Esophagus muscularis mucosa (tissue), 4 donors: ENCODE measurements around the gene SLCO3A1. TPM values are rescaled to one million over a fixed set of nuclear protein-coding genes. Genes with fewer than 3 reads are reported as not detected.

Experiments
- DNase-seq: peaks from one replicate; pipeline ENCODE4 v3.0.0-alpha.2; 2017; ENCODE audit errors: extremely low spot score
- H3K27ac ChIP-seq, 4 donors: fragments of 200-600 bp; sonication (generic); replicated peaks in 1 of 4; 1 replicate in 3 of 4; 2 replicates in 1 of 4; pipeline ENCODE4 v1.5.1; 2016 to 2019; ENCODE audit warnings: mild to moderate bottlenecking in 1 of 4
- H3K27me3 ChIP-seq, 4 donors: fragments of 200-600 bp; sonication (generic); one replicate each; pipeline versions ENCODE4 v1.5.1 to v1.6.0; 2016 to 2019
- H3K36me3 ChIP-seq, 4 donors: fragments of 200-600 bp; sonication (generic); one replicate each; pipeline ENCODE4 v1.5.1; 2016 to 2019
- H3K4me1 ChIP-seq, 4 donors: fragments of 200-600 bp; sonication (generic); one replicate each; pipeline ENCODE4 v1.5.1; 2016 to 2019
- H3K4me3 ChIP-seq, 4 donors: fragments of 200-600 bp; sonication (generic); 1 replicate in 2 of 4; 2 replicates in 2 of 4; pipeline ENCODE4 v1.5.1; 2016 to 2019; ENCODE audit warnings: mild to moderate bottlenecking in 4 of 4, moderate library complexity in 1 of 4
- H3K9me3 ChIP-seq, 4 donors: fragments of 200-600 bp; sonication (generic); 1 replicate in 3 of 4; 2 replicates in 1 of 4; pipeline ENCODE4 v1.5.1; 2016 to 2019
- CTCF ChIP-seq, 3 experiments: fragments of 200-600 bp in 2 of 3; fragments of 450-650 bp in 1 of 3; sonication (generic) in 2 of 3; IDR thresholded peaks; one replicate each; pipeline ENCODE4 v1.5.1; 2017 to 2019; ENCODE audit warnings: antibody characterized with exemption in 3 of 3, mild to moderate bottlenecking in 2 of 3, moderate library complexity in 1 of 3
- EP300 ChIP-seq: sonication (generic); formaldehyde crosslinking; IDR thresholded peaks from one replicate; pipeline ENCODE4 v1.6.1; 2017; ENCODE audit warnings: antibody characterized with exemption
- POLR2A ChIP-seq: fragments of 450-650 bp; IDR thresholded peaks from one replicate; pipeline ENCODE4 v1.6.1; 2017; ENCODE audit warnings: antibody characterized with exemption, moderate library complexity, mild to moderate bottlenecking, low read depth
- POLR2AphosphoS5 ChIP-seq, 2 donors: sonication (generic); formaldehyde crosslinking; IDR thresholded peaks; one replicate each; pipeline ENCODE4 v1.6.1; 2017; ENCODE audit warnings: antibody characterized with exemption in 2 of 2
- WGBS: methylation state at CpG from one replicate; pipeline ENCODE4 v1.1.5; 2018; 5-methylcytosine and 5-hydroxymethylcytosine counted together
- intact Hi-C: fragments of 100-400 bp; cut with DNase I; formaldehyde crosslinking; loops from one replicate; pipeline ENCODE4 v1.15.1; 2023
- total RNA-seq, 4 donors: library from RNA; depleted of rRNA; stranded (reverse); fragments of >200 nt; gene quantifications; one replicate each; pipeline versions ENCODE4 v1.1.0 to v1.2.1, GENCODE V29; 2016

Gene SLCO3A1
- total RNA-seq, 4 donors from 2014 or later, result 5.6 to 17.5 (median 12.3) TPM

GRCh38 chr15:92149029-92149428, 295.5 kb downstream of the SLCO3A1 start:
- DNase-seq, result no peak
- no peaks in the 10 kb centered on the region for H3K9me3 ChIP-seq
- WGBS, result 64% methylated on average over 4 of the region's 4 CpGs
- no peak overlapping the region for H3K4me3 ChIP-seq
- intact Hi-C loops, result no loop called here
- TF ChIP-seq POLR2A (no peak), CTCF (IDR thresholded peaks at IDR 0.05) (no peak)
- peaks cover 0 to 74% (median 35%) of the 10 kb centered on the region in 4 donors for H3K36me3 ChIP-seq
- no peak overlapping the region for H3K27ac ChIP-seq
- H3K27me3 ChIP-seq, result no peaks in the 10 kb centered on the region
- H3K4me1 ChIP-seq, result no peaks in the 10 kb centered on the region

- 96% methylated on average over 6 of the region's 6 CpGs for WGBS
- peaks cover 0 to 74% (median 35%) of the 10 kb centered on the region in 4 donors for H3K36me3 ChIP-seq
- no peaks in the 10 kb centered on the region for H3K27me3 ChIP-seq
- no peak overlapping the region for H3K27ac ChIP-seq
- intact Hi-C loops, result no loop called here
- no peak for TF ChIP-seq CTCF (IDR thresholded peaks at IDR 0.05)
- no peak for TF ChIP-seq EP300
- TF ChIP-seq POLR2A, result no peak
- TF ChIP-seq POLR2AphosphoS5 (IDR thresholded peaks at IDR 0.05), result no peak
- H3K9me3 ChIP-seq, result no peaks in the 10 kb centered on the region
- H3K4me3 ChIP-seq, result no peak overlapping the region
- no peak for DNase-seq
- H3K4me1 ChIP-seq, result no peaks in the 10 kb centered on the region
Measured at GRCh38 chr15:92149465-92149864, 296.0 kb downstream of the SLCO3A1 start.

- H3K4me1 ChIP-seq, result no peaks in the 10 kb centered on the region
- H3K27ac ChIP-seq, result no peak overlapping the region
- 93% methylated on average over 8 of the region's 8 CpGs for WGBS
- no peaks in the 10 kb centered on the region for H3K9me3 ChIP-seq
- TF ChIP-seq EP300 (no peak), CTCF (IDR thresholded peaks at IDR 0.05) (no peak), POLR2A (no peak), POLR2AphosphoS5 (IDR thresholded peaks at IDR 0.05) (no peak)
- no peak overlapping the region for H3K4me3 ChIP-seq
- intact Hi-C loops, result no loop called here
- peaks cover 0 to 81% (median 35%) of the 10 kb centered on the region in 4 donors for H3K36me3 ChIP-seq
- no peaks in the 10 kb centered on the region for H3K27me3 ChIP-seq
- no peak for DNase-seq
Measured at GRCh38 chr15:92151168-92151567, 297.7 kb downstream of the SLCO3A1 start.

- no peak for DNase-seq
- TF ChIP-seq EP300, result no peak
- TF ChIP-seq CTCF (IDR thresholded peaks at IDR 0.05), result no peak
- no peak for TF ChIP-seq POLR2A
- no peak for TF ChIP-seq POLR2AphosphoS5 (IDR thresholded peaks at IDR 0.05)
- no peaks in the 10 kb centered on the region for H3K4me1 ChIP-seq
- no peak overlapping the region for H3K4me3 ChIP-seq
- no peak overlapping the region for H3K27ac ChIP-seq
- H3K36me3 ChIP-seq, result peaks cover 0 to 77% (median 32%) of the 10 kb centered on the region in 4 donors
- H3K9me3 ChIP-seq, result no peaks in the 10 kb centered on the region
- 62% methylated on average over 3 of the region's 3 CpGs for WGBS
- H3K27me3 ChIP-seq, result no peaks in the 10 kb centered on the region
- intact Hi-C loops, result no loop called here
Measured at GRCh38 chr15:92151741-92152140, 298.2 kb downstream of the SLCO3A1 start.

- H3K36me3 ChIP-seq, result peaks cover 0 to 65% (median 21%) of the 10 kb centered on the region in 4 donors
Measured at GRCh38 chr15:92152983-92153382, 299.5 kb downstream of the SLCO3A1 start.

More at GRCh38 chr15:92152983-92153382, 299.5 kb downstream of the SLCO3A1 start:
- TF ChIP-seq POLR2AphosphoS5 (IDR thresholded peaks at IDR 0.05) (no peak), CTCF (IDR thresholded peaks at IDR 0.05) (no peak), EP300 (no peak), POLR2A (no peak)
- no peak overlapping the region for H3K27ac ChIP-seq
- no peaks in the 10 kb centered on the region for H3K27me3 ChIP-seq
- 100% methylated on average over 1 of the region's 1 CpG for WGBS
- no peak for DNase-seq
- H3K4me1 ChIP-seq, result no peaks in the 10 kb centered on the region
- H3K4me3 ChIP-seq, result no peak overlapping the region
- intact Hi-C loops, result no loop called here
- no peaks in the 10 kb centered on the region for H3K9me3 ChIP-seq
